PC-3 (cell line): ENCODE results near the gene ZBTB40. TPM values are rescaled to one million over a fixed set of nuclear protein-coding genes. Genes with fewer than 3 reads are reported as not detected.

ENCODE experiments used
- ATAC-seq: fragments of 200-7000 bp; cut with Tn5 transposase; 2 replicates; pipeline ENCODE4 v1.9.1; 2020; ENCODE audit warnings: mild to moderate bottlenecking, moderate library complexity
- BruUV-seq: library from RNA; stranded (reverse); fragments of 400-500 nt; replicated peaks from 2 replicates; lab custom pipeline; 2021; lab: Mats Ljungman, UMichigan
- CTCF ChIA-PET: fragments of 300-600 bp; sonication (Branson Sonifier 250); formaldehyde crosslinking; loops from one replicate; lab custom pipeline; 2022; ENCODE audit warnings: antibody characterized with exemption; lab: Charles Lee
- POLR2A ChIA-PET: fragments of 300-600 bp; sonication (Branson Sonifier 250); formaldehyde crosslinking; loops from one replicate; lab custom pipeline; 2022; ENCODE audit warnings: antibody characterized with exemption; ENCODE audit not compliant: unreplicated experiment; lab: Charles Lee
- DNase-seq: peaks from one replicate; pipeline ENCODE4 v3.0.0-alpha.2; 2015
- H2AFZ ChIP-seq: fragments of 300-600 bp; sonication (generic); 2 replicates; pipeline ENCODE4 v1.6.0; 2016; ENCODE audit warnings: antibody characterized with exemption, low read length
- H3F3A ChIP-seq: fragments of 300-600 bp; sonication (generic); one replicate; pipeline ENCODE4 v1.6.0; 2017; ENCODE audit warnings: antibody characterized with exemption, low read length, control low read depth, mild to moderate bottlenecking; ENCODE audit not compliant: unreplicated experiment
- H3K27ac ChIP-seq: fragments of 300-600 bp; sonication (generic); 2 replicates; pipeline ENCODE4 v1.5.1; 2016; ENCODE audit warnings: mild to moderate bottlenecking, low read length
- H3K27me3 ChIP-seq: fragments of 300-600 bp; sonication (generic); 2 replicates; pipeline ENCODE4 v1.6.1; 2016; ENCODE audit warnings: low read length, mixed read lengths
- H3K36me3 ChIP-seq: fragments of 300-600 bp; sonication (generic); 2 replicates; pipeline ENCODE4 v1.6.1; 2016; ENCODE audit warnings: low read depth, mixed run types, low read length, mixed read lengths
- H3K4me1 ChIP-seq: fragments of 300-600 bp; sonication (generic); 2 replicates; pipeline ENCODE4 v1.5.1; 2016; ENCODE audit warnings: low read length; ENCODE audit not compliant: insufficient read depth
- H3K4me2 ChIP-seq: fragments of 300-600 bp; sonication (generic); 2 replicates; pipeline ENCODE4 v1.6.0; 2016; ENCODE audit warnings: low read length
- H3K4me3 ChIP-seq: fragments of 300-600 bp; sonication (generic); 2 replicates; pipeline ENCODE4 v1.5.1; 2016; ENCODE audit warnings: mild to moderate bottlenecking, low read length, mixed read lengths
- H3K79me2 ChIP-seq: fragments of 300-600 bp; sonication (generic); 2 replicates; pipeline ENCODE4 v1.6.1; 2017; ENCODE audit warnings: low read length, mixed read lengths
- H3K9ac ChIP-seq: fragments of 300-600 bp; sonication (generic); 2 replicates; pipeline ENCODE4 v1.6.0; 2016; ENCODE audit warnings: mild to moderate bottlenecking, low read length
- H3K9me2 ChIP-seq: fragments of 300-600 bp; sonication (generic); replicated peaks from 2 replicates; pipeline ENCODE4 v1.6.1; 2016; ENCODE audit warnings: mixed run types, low read length, mixed read lengths
- H3K9me3 ChIP-seq: fragments of 300-600 bp; sonication (generic); 2 replicates; pipeline ENCODE4 v1.6.1; 2016; ENCODE audit warnings: low read length, mixed read lengths
- H4K20me1 ChIP-seq: fragments of 300-600 bp; sonication (generic); 2 replicates; pipeline ENCODE4 v1.6.1; 2016; ENCODE audit warnings: low read length, mixed read lengths
- EZH2 ChIP-seq: fragments of 300-600 bp; sonication (generic); IDR thresholded peaks from one replicate; pipeline ENCODE4 v1.6.1; 2017; ENCODE audit warnings: antibody characterized with exemption, mild to moderate bottlenecking, low read length; ENCODE audit not compliant: unreplicated experiment
- EZH2phosphoT487 ChIP-seq: fragments of 300-600 bp; sonication (generic); IDR thresholded peaks from 2 replicates; pipeline ENCODE4 v1.6.1; 2018; ENCODE audit warnings: mild to moderate bottlenecking, antibody characterized with exemption, low read length, borderline replicate concordance
- intact Hi-C: fragments of 100-400 bp; cut with micrococcal nuclease; formaldehyde crosslinking; loops from 2 replicates; pipeline ENCODE4 v1.9.0; 2023
- total RNA-seq: library from RNA; depleted of rRNA; stranded (reverse); fragments of >200 nt; gene quantifications from 2 replicates; pipeline ENCODE4 v1.2.3, GENCODE V29; 2014
- TF ChIP-seq, protein P1 (sequence below): fragments of 300-600 bp; sonication (generic); conservative IDR thresholded peaks from 2 replicates; pipeline ENCODE4 v1.5.1; 2017; ENCODE audit warnings: antibody characterized with exemption, low read depth, mild to moderate bottlenecking, low read length

Gene ZBTB40
- total RNA-seq, 1 experiment from 2014 or later: 20.2 TPM

- ATAC-seq (no peak), DNase-seq (no peak)
- TF ChIP-seq EZH2 (no peak), EZH2phosphoT487 (no peak)
- TF ChIP-seq, protein P1, sequence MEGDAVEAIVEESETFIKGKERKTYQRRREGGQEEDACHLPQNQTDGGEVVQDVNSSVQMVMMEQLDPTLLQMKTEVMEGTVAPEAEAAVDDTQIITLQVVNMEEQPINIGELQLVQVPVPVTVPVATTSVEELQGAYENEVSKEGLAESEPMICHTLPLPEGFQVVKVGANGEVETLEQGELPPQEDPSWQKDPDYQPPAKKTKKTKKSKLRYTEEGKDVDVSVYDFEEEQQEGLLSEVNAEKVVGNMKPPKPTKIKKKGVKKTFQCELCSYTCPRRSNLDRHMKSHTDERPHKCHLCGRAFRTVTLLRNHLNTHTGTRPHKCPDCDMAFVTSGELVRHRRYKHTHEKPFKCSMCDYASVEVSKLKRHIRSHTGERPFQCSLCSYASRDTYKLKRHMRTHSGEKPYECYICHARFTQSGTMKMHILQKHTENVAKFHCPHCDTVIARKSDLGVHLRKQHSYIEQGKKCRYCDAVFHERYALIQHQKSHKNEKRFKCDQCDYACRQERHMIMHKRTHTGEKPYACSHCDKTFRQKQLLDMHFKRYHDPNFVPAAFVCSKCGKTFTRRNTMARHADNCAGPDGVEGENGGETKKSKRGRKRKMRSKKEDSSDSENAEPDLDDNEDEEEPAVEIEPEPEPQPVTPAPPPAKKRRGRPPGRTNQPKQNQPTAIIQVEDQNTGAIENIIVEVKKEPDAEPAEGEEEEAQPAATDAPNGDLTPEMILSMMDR: no peak
- no peaks in the 10 kb centered on the region for H3K9me3 ChIP-seq
- H3K4me3 ChIP-seq: no peak overlapping the region
- no peak overlapping the region for H3K9ac ChIP-seq
- H3F3A ChIP-seq: no peaks in the 10 kb centered on the region
- BruUV-seq: no TSS peak
- H3K27me3 ChIP-seq: peaks cover 23% of the 10 kb centered on the region
- POLR2A ChIA-PET: no interaction called here
- H3K4me1 ChIP-seq: no peaks in the 10 kb centered on the region
- CTCF ChIA-PET: no interaction called here
- no peak overlapping the region for H3K4me2 ChIP-seq
- no peak overlapping the region for H3K27ac ChIP-seq
- no peaks in the 10 kb centered on the region for H3K9me2 ChIP-seq
- no peaks in the 10 kb centered on the region for H4K20me1 ChIP-seq
- no peaks in the 10 kb centered on the region for H3K79me2 ChIP-seq
- H3K36me3 ChIP-seq: no peaks in the 10 kb centered on the region
- H2AFZ ChIP-seq: no peak overlapping the region
- intact Hi-C loops: no loop called here
Measured at GRCh38 chr1:22550021-22550420, 98.4 kb downstream of the ZBTB40 start.

DNA sequence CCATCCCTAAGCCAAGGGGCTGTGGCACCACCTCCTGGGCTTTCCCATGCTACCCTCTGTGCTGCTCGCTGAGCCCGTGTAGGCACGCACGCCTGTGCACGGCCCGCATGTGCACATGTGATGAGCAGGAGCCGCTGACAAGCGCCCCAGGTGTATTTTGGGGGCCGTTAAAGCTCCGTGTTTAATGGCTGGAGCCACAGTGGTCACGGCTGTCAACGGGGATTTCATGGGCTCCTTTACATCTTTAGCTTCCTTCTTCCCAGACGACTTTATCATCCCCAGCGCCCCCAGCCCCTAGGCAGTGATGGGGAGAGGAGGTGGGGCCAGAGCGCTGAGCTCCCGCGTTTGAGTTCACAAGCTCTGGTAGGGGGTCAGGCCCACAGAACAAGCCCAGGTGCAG, 99.9 kb downstream of the ZBTB40 start:
- H3K4me1 ChIP-seq: no peaks in the 10 kb centered on the region
- H3K4me2 ChIP-seq: no peak overlapping the region
- intact Hi-C loops: no loop called here
- DNase-seq: no peak
- H3K79me2 ChIP-seq: no peaks in the 10 kb centered on the region
- no peaks in the 10 kb centered on the region for H3K9me3 ChIP-seq
- no peak for ATAC-seq
- no peak overlapping the region for H3K27ac ChIP-seq
- BruUV-seq: no TSS peak
- no peaks in the 10 kb centered on the region for H3K36me3 ChIP-seq
- no peaks in the 10 kb centered on the region for H3K9me2 ChIP-seq
- ChIA-PET POLR2A (no interaction called here), CTCF (no interaction called here)
- no peak overlapping the region for H3K9ac ChIP-seq
- H3K4me3 ChIP-seq: no peak overlapping the region
- peaks cover 15% of the 10 kb centered on the region for H3K27me3 ChIP-seq
- no peaks in the 10 kb centered on the region for H3F3A ChIP-seq
- H4K20me1 ChIP-seq: no peaks in the 10 kb centered on the region
- no peak for TF ChIP-seq EZH2phosphoT487
- TF ChIP-seq, protein P1: no peak
- TF ChIP-seq EZH2: no peak
- H2AFZ ChIP-seq: no peak overlapping the region

GRCh38 chr1:22552021-22552420, 100.4 kb downstream of the ZBTB40 start:
- Histone ChIP-seq H3K9ac (no peak overlapping the region), H3K36me3 (no peaks in the 10 kb centered on the region), H3K4me2 (no peak overlapping the region), H3F3A (no peaks in the 10 kb centered on the region), H3K4me1 (no peaks in the 10 kb centered on the region), H3K9me2 (no peaks in the 10 kb centered on the region), H3K9me3 (no peaks in the 10 kb centered on the region), H2AFZ (no peak overlapping the region), H3K27me3 (peaks cover 10% of the 10 kb centered on the region), H3K79me2 (no peaks in the 10 kb centered on the region), H4K20me1 (no peaks in the 10 kb centered on the region), H3K27ac (no peak overlapping the region), H3K4me3 (no peak overlapping the region)
- ChIA-PET POLR2A (no interaction called here), CTCF (no interaction called here)
- DNase-seq (no peak), ATAC-seq (no peak)
- TF ChIP-seq EZH2phosphoT487 (no peak), EZH2 (no peak)
- TF ChIP-seq, protein P1: no peak
- intact Hi-C loops: no loop called here
- no TSS peak for BruUV-seq
